Stimulated activated CD4-positive, alpha-beta T cell treated with anti-CD3 and anti-CD28 coated beads, Interleukin-4, amount 100 ng/mL, for 4 hours (primary cell): ENCODE results near the gene DPEP3.
A peak's percentile ranks its signal among the peaks of the same experiment; 100 is the strongest.
"Not testable (repeated sequence)": the region's sequence is repeated elsewhere in the genome, so short reads cannot be mapped to it uniquely, and the experiment has no call there.

Experiments used
- DNase-seq, 2 experiments: peaks; one replicate each; pipeline ENCODE4 v3.0.0-alpha.2; 2020

Gene DPEP3

GRCh38 chr16:67943619-67944504, 36.4 kb downstream of the DPEP3 start, which contains the start of gene LCAT:
LCAT (minus strand) TSS chr16:67944120; CDS start chr16:67944101, 19 bp downstream.
- DNase-seq, result no peak

- DNase-seq, result no peak
Observed at GRCh38 chr16:67943256-67943618, 37.1 kb downstream of the DPEP3 start.

DNA sequence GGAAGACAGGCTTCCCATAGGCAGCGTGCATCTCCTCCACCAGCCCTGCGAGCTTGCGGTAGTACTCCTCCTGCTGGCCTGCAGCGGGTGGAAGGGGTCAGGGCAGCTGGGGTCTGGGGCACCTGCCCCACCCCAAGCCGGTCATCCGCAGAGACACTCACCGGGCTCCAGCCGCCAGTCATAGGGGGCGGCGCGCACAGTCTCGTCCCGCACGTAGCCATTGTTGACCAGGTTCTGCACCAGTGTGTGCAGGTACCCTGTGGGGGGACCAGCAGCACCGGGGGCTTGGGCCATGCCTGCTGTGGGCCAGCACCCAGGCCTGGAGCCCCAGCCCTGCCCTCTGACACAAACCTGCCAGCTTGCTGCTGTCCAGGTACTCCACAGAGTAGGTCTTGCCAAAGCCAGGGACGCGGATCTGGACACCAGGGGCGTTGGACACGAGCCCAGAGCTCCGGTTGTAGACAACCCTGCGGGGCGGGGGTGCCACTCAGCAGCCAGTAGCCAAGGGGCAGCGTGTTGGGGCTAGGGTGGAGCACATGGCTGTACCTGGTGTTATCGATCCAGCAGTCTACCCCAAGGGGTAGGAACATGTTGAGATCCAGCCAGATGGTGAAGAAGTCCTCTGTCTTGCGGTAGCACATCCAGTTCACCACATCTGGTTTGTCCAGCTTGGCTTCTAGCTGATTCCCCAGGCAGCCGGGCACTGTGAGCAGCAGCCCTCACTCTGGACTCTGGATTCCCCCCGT, 37.6 kb downstream of the DPEP3 start:
- no peak for DNase-seq

- peak; percentile 10 to 31 for DNase-seq
Observed at GRCh38 chr16:67942200-67942509, 38.1 kb downstream of the DPEP3 start.

- no peak for DNase-seq
Observed at GRCh38 chr16:67941469-67942199, 38.7 kb downstream of the DPEP3 start.

DNA sequence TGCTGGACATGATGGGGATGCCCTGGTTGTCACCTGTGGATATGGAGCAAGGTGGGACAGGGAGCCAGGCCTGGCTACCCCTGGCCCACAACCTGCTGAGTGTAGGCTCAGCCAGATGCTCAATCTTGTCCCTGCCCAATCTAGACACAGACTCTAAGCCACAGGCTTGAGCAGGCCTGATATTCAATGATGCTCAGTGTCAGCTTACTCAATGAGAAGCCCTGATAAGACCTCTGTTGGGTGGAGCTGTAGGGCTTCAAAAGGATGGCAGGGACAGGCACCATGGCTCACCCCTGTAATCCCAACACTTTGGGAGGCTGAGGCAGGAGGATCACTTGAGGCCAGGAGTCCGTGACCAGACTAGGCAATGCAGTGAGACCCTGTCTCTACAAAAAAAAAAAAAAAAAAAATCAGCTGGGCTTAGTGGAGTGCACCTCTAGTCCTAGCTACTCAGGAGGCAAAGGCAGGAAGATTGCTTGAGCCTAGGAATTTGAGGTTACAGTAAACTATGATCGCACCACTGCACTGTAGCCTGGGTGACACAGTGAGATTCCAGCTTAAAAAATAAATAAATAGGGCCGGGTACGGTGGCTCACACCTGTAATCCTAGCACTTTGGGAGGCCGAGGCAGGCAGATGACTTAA, 39.7 kb downstream of the DPEP3 start:
- DNase-seq, result no peak

GRCh38 chr16:67939507-67940445, 40.5 kb downstream of the DPEP3 start:
- peak; percentile 56 to 59 for DNase-seq

DNA sequence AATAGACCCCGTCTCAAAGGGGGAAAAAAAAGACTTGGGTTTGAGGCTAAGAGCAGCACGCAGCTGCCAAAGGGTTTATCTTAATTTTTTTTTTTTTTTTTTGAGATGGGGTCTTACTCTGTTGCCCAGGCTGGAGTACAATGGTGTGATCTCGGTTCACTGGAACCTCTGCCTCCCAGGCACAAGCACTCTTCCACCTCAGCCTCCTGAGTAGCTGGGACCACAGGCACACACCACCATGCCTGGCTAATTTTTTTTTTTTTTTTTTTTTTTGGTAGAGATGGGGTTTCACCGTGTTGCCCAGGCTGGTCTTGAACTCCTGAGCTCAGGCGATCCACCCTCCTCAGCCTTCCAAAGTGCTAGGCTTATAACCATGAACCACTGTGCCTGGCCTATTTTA, 42.6 kb downstream of the DPEP3 start:
- DNase-seq, result not testable (repeated sequence)

DNA sequence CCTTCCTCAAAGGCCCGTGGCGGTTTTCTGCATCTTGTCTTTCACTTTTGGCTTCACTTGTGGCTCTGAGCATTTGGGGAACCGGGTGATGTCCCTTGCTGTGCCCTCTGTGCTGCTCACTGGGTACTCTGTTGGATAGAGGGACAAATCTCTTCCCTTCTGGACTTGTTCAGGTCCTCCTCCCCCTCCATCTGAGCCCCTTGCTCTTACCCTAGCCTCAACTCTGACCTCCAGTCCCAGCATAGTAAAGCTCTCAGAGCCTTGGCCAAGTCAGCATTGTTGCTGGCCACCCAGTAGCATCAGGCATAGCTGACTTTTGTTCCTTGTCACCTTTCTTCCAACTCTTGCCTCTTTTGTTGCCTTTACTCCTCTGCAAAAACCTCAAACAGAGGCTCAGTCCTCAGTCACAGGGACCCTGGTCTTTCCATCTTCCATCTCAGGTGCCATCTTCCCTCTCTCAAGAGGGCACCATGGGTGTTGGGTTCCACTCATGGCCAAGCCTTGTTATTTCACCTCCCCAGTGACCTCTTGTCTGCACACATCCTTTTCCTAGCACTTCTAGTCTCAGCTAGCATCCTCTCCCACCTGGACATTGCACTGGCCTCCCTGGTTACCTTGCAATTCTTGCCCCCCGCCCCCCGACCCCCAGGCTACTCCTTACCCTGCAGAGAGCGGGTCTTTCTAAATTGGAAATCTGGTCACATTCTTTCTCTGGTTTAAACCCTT, 43.3 kb downstream of the DPEP3 start:
- peak; percentile 67 to 79 for DNase-seq

DNA sequence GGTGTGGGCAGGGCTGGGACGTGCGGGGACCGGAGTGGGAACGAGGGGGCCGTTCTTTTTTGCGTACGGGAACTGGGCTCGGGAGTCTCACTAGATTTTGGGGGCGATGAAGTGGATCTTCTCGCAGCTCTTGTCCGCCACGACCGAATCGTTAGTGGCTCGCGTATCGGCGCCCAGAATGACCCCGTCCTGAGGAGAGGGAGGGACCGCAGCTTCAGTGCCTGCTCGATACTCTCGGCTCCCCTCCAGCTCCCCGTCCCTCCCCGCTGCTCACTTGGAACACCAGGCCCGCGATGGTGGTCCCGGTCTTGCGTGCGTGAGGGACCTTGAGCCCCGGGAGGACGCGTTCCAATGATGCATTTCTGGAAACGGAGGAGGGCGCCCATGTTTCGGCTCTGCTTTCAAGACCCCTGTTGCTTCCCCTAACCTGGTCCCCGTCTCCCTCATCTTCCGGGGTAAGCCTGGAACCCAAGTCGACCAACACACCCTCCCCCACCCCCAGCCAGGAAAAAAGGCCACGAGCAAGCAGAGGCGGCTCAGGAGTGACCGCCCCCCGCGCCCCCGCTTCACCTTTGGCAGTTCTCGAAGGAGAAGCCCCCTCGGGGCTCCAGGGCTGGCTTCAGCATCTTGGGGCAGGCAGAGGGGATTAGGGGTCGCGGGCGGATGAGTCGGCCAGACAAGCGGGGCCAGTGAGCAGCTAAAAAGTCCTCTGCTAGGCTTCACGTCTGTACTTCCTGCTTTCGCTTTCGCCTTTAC, 44.0 kb downstream of the DPEP3 start, which contains the start of gene PSMB10:
Gene PSMB10, minus strand, starts transcription at position 727 of the 756 bp plus-strand sequence. Its CDS starts 101 bp downstream, at position 626.
- no peak for DNase-seq

DNA sequence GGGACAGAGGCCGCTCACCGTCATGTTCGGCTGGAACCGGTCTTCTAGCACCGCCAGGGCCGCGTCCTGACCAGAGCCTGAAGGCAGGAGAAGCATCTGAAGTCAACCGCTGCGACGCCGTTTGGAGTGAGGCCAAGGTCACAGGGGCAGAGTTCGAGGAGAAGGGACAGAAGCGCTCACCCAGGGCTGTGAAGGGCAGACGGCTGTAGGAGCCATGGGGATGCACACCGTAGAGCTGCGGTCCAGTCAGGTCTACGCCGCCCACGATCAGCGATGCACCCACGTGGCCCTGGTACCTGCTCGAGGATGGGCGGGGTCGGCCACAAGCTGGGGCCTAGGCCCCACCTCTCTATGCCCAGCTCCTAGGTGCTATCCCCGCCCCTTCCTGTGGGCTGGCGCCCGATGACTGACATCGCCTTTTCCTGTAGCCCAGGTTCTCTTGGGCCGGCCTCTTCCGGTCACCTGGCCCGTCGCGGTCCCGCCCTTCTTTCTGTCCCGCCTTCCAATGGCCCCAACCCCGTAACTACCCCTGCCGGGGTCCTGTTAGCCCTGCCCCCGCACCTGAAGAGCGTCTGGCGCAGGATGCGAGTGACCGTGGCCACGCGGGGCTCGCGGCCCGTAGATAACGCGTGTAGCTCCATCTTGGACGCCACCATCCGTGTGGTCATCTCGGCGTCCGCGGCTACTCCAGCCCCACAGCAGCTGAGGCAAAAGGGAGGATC, 44.7 kb downstream of the DPEP3 start:
- peak; percentile 91 to 96 for DNase-seq

- no peak for DNase-seq
Observed at GRCh38 chr16:67935101-67935401, 45.2 kb downstream of the DPEP3 start.

- no peak for DNase-seq
Observed at GRCh38 chr16:67934306-67935100, 45.8 kb downstream of the DPEP3 start.

GRCh38 chr16:67933805-67934204, 46.5 kb downstream of the DPEP3 start:
- no peak for DNase-seq

GRCh38 chr16:67932462-67932840, 47.8 kb downstream of the DPEP3 start:
- DNase-seq, result no peak

DNA sequence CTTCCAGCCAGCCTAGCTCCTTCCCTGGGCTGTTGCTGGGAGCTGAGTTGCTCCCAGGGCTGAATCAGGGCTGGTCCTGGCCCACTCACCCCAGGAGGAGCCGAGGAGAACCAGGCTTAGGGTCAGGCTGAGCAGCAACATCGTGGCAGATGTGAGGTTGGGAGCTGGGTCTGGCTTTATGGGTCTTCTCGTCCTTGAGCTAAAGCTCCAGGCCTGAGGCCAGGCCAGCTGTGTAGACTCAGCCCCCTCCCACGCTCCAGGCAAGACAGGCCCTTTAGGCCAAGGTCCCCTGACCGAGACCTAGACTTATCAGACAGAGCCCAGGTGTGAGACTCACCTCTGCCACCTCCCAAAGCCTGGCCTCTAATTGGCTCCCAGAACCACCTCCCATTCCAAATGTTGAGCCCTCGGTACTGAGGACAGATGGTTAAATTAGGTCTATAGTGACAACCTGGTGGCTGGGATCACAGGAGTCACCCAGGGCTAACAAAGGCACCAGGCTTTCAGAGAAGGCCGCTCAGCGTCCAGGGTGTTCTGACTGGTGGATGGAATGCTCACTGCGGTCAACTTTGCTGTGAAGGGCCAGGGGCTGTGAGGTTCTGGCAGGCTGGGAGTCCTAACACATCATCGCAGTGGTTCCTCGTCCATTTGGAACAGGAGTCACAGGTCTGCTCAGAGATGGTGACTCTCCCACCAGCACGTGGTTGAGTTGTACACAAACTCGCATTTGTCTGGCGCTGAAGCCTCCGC, 48.4 kb downstream of the DPEP3 start, which contains the start of gene CTRL:
Gene CTRL, minus strand, starts transcription at position 151 of the 750 bp plus-strand sequence. Its CDS starts 10 bp downstream, at position 141.
- DNase-seq, result no peak

DNA sequence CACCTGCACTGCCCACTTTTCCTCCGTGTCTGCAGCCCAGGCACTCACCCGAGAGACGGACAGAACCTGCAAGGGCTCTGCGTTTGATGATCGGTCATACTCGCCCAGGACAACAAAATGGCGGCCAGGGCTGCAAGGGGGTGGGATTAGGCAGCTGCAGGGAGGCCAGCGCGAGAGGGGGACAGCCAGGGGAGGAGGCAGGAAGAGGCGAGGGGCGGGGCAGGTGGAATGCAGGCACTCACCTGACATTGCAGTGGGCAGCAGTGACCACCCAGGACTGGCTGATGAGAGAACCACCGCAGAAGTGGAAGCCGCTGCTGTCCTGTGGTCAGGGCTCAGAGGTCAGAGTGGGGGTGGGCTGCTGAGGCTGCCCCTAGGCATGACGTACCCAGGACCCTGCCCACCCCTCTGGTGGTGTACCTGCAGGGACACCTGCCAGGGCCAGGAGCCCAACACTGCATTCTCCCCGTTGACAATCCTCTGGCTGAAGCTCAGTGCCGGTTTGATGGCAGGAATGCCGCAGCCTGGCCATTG, 49.6 kb downstream of the DPEP3 start:
- DNase-seq, result no peak

DNA sequence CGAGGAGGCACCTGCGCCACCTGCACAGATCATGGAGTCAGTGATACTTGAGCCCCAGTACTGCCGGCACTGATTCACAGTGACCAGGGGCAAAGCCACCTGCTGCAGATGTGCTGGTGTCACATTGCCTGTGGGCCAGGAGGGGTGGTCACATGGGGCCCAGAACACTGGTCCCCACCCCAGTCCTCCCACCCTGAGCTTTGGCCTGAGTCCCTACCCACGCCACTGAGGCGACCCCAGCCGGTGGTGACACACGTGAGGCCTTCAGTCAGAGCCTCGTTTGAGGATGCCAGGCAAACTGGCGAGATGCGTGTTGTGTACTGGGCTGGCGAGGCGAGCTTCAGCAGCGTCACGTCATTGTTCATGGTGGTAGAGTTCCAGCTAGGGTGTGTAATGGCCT, 50.1 kb downstream of the DPEP3 start:
- no peak for DNase-seq
